Epithelial cell of esophagus (primary cell): ENCODE measurements around the gene ACER3.
"Not testable (repeated sequence)": the region's sequence is repeated elsewhere in the genome, so short reads cannot be mapped to it uniquely, and the experiment has no call there.

Experiments used
- DNase-seq: peaks from one replicate; pipeline ENCODE4 v3.0.0; 2010; ENCODE audit warnings: low read depth
- H3K4me3 ChIP-seq: 2 replicates; pipeline ENCODE4 v1.5.1; 2011; ENCODE audit warnings: mild to moderate bottlenecking, low read length, control low read depth
- TF ChIP-seq, protein P1 (sequence below): IDR thresholded peaks from 2 replicates; pipeline ENCODE4 v1.5.1; 2011; ENCODE audit warnings: low read depth, mild to moderate bottlenecking, low read length, control low read depth, inconsistent platforms; ENCODE audit not compliant: insufficient read depth; ENCODE audit errors: missing control alignments

ACER3 gene

DNA sequence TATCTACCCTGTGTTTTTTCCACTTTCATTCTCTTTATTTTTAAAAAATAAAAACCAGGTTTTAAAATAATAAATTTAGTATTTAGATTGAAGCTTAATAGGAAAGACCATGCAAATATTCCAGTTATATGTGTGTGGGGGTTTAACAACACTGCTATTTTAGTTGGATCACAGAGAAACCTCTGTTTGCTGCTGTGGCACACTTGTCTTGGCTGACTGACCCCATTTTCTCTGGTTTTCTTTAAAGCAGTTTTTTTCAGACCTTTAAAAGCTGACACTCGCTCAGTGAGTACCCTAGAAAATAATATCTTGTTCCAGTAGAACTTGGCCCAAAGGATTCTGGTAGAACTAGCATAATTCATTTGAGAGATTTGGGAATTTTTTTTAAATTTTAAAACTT is 31.6 kb downstream of the ACER3 start:
- DNase-seq = no peak
- H3K4me3 ChIP-seq = no peak overlapping the region
- TF ChIP-seq, protein P1, sequence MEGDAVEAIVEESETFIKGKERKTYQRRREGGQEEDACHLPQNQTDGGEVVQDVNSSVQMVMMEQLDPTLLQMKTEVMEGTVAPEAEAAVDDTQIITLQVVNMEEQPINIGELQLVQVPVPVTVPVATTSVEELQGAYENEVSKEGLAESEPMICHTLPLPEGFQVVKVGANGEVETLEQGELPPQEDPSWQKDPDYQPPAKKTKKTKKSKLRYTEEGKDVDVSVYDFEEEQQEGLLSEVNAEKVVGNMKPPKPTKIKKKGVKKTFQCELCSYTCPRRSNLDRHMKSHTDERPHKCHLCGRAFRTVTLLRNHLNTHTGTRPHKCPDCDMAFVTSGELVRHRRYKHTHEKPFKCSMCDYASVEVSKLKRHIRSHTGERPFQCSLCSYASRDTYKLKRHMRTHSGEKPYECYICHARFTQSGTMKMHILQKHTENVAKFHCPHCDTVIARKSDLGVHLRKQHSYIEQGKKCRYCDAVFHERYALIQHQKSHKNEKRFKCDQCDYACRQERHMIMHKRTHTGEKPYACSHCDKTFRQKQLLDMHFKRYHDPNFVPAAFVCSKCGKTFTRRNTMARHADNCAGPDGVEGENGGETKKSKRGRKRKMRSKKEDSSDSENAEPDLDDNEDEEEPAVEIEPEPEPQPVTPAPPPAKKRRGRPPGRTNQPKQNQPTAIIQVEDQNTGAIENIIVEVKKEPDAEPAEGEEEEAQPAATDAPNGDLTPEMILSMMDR = no peak

DNA sequence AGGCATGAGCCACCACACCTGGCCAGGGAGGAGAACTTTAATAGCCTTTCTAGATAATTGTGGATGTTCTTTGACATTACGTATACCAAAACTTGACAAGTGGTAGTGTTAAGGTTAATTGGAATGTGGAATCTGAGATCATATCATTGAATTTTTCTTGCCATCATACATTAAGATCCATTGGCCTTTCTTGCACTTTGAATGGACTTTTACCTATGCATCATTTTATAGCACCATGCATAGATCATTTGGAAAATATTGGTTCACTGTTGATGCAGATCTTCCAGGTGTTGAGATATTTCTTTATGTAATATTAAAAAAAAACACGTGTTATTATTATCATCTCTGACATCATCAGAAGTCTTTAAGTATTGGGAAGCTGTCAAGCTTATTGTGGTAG is 36.5 kb downstream of the ACER3 start:
- TF ChIP-seq, protein P1 = no peak
- no peak for DNase-seq
- no peak overlapping the region for H3K4me3 ChIP-seq

DNA sequence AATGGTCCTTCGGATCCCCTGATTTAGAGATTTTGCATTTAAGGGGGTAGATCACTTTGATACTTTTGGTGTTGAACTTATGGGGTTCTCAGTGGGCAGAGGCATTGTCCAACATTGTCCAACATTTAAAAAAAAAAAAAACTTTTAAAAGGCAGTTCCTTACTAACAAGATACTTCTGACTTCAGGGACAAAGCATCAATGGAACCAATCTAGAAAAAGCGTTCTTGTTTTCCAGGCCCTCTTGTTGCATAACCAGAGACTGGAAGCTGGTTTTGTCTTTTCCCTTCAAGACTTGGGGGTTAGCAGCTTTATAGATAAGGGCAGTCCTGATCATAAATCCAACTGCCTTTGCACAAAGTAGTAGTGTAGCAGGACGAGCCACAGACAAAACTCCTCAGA is 40.4 kb downstream of the ACER3 start:
- no peak for DNase-seq
- TF ChIP-seq, protein P1 = no peak

DNA sequence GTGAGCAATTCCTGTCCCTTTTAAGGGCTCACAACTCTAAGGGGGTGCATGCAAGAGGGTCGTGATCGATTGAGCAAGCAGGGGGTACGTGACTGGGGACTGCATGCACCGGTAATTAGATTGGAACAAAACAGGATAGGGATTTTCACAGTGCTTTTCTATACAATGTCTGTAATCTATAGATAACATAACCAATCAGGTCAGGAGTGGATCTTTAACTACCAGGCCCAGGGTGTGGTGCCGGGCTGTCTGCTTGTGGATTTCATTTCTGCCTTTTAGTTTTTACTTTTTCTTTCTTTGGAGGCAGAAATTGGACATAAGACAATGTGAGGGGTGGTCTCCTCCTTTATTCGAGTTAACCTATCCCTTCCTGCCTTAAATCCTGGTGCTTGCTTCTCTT is 40.9 kb downstream of the ACER3 start:
- not testable (repeated sequence) for DNase-seq, H3K4me3 ChIP-seq

More for the DNA sequence above, 40.4 kb downstream of the ACER3 start:
- no peak overlapping the region for H3K4me3 ChIP-seq

DNA sequence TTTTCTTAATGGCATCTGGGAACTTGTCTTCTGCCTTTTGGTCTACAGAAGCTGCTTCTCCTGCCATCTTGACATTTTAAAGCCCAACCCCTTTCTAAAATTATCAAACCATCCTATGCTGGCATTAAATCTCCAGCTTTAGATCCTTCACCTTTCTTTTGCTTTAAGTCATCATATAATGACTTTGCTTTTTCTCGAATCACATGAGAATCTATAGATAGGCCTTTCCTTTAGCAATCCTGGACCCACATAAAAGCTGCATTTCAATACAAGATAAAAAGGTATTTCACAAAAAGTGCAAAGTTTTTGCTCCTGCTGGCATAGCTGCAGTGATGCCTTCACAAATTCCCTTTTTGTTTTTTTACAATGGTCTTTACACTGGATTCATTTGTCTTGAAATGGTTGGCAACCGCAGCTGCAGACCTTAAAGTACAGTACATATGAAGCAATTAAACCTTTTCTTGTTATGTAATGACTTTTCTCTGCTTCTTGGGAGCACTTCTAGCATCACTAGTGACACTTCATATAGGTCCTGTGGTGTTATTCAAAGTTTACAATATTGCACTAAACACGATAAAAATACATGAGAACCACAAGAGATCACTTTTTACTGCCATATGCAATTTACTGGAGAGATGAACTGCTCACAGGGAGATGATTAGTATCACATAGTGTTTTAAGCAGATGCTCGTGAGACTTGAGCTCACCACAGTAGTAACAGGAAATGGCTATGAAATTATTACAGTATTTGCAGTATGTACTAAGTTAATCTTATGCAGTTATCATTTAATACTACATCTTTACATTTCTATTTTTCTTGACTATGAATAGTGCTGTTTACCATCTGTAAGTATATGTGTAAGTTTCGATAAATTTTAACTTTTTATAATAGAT is 41.6 kb downstream of the ACER3 start:
- no peak overlapping the region for H3K4me3 ChIP-seq
- DNase-seq = no peak
- TF ChIP-seq, protein P1 = no peak

DNA sequence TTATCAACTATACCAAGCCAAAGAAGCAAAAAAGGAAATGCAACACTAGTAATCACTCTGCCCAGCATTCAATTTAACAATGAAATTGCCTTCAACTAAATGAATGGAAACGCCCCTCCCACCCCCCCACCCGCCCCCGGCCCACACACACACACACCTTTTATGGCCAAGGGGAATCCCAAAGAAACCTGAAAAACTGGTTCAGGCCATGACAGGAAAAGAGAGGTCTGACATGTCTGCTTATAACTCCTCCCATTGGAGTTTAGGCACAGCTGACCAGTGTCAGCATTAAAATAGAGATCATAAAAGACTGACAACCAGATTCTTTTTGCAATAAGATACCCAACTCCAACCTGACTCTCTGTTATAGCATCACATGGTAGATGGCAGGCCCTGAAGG is 42.6 kb downstream of the ACER3 start:
- DNase-seq = peak; percentile 85
- no peak overlapping the region for H3K4me3 ChIP-seq
- TF ChIP-seq, protein P1 = no peak

DNA sequence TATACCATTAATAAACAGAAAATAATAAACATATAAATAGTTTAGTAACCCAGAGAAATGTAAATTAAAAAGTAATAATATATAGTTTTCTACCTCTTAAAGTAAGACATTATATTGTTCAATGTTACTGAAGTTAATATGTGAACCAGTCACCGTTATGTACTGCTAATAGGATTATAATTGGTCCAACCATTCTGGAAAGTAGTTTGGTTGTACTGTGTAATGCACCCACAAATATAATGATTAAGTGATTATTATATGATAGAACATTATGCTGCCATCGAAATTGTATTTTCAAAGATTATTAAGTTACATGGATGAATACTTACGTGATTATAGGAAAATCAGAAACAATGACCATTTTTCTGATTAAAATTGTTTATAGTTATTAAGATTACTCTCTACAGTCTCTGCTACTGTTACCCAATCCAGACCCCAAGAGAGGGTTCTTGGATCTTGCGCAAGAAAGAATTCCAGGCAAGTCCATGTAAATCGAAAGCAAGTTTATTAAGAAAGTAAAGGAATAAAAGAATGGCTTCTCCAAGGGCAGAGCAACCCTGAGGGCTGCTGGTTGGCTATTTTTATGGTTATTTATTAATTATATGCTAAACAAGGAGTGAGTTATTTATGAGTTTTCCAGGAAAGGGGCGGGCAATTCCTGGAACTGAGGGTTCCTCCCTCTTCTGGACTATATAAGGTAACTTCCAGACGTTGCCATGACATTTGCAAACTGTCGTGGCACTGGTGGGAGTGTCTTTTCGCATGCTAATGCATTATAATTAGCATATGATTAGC is 50.1 kb downstream of the ACER3 start:
- no peak for DNase-seq
- TF ChIP-seq, protein P1 = no peak
- H3K4me3 ChIP-seq = no peak overlapping the region
